OCI-LY3 (cell line): Measurements from ENCODE around the gene GIMAP2.

Experiments used
- CTCF ChIP-seq: fragments of 200-600, 300-600 bp; sonication (generic); IDR thresholded peaks from 2 replicates; pipeline ENCODE4 v1.5.1; 2014; ENCODE audit warnings: antibody characterized with exemption, low read length, low read depth
- EZH2phosphoT487 ChIP-seq: fragments of 200-600 bp; shearing (Covaris generic); IDR thresholded peaks from 2 replicates; pipeline ENCODE4 v1.6.1; 2018; ENCODE audit warnings: antibody characterized with exemption, mixed run types, low read depth

- TF ChIP-seq CTCF = no peak
- no peak for TF ChIP-seq EZH2phosphoT487
Measured at GRCh38 chr7:150734254-150734653, 48.7 kb downstream of the GIMAP2 start.
